Measurements from ENCODE around the gene LIMD2.

The LIMD2 gene

DNA sequence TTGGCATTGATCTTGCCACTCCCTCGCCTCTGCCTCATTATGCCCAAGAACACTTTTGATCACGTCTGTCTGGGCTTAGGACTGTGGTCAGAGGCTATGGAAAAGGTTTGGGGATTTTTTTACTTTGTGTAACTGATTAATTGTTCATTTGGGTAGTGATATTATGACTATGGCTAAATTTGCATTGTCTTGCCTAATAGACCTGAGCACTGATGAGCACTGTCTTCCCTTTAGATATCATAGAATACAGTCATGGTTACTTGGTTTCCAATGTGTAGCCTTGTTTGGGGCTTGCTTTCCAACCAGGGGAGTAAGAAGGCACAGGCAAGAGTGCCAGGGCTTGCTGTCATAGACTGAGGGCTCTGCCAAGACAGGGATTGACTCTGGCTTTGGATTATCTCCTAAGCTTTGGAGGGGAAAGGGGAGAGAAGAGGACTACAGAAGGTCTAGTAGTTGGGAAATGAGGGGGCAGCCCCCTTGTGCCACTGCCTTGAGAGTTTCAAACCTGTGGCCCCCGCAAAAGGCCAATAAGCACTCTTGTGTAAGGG, 13.7 kb downstream of the LIMD2 start:
- no peak for DNase-seq (ENCODE audit: low spot score)
- TF ChIP-seq CTCF (IDR thresholded peaks at IDR 0.05; ENCODE audit: extremely low read depth, missing control alignments), result no peak

- no peak for DNase-seq (ENCODE audit: low spot score)
- TF ChIP-seq CTCF (IDR thresholded peaks at IDR 0.05; ENCODE audit: extremely low read depth, missing control alignments), result no peak
These were observed 14.3 kb downstream of the LIMD2 start for GRCh38 chr17:63685578-63685977.

DNA sequence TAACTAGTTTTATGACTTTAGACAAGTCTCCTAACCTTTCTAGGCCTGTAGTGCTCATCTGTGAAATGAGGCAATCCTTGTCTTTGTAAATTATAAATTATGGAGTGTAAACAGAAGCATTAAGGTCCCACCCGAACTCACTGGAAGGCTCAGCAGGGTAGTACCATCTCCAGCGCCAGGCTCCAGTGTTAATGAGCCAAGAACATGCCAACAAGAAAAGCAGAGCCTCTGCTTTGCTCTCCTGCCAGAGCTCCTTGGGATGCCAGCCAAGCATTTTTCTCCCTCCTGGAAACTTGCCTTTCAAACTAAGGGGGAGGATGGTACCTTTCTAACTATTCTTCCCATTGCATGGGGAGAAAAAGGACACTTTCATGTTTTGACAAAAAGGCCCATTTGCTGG, 14.9 kb downstream of the LIMD2 start:
- no peak for DNase-seq (ENCODE audit: low spot score)
- no peak for TF ChIP-seq CTCF (IDR thresholded peaks at IDR 0.05; ENCODE audit: extremely low read depth, missing control alignments)

DNA sequence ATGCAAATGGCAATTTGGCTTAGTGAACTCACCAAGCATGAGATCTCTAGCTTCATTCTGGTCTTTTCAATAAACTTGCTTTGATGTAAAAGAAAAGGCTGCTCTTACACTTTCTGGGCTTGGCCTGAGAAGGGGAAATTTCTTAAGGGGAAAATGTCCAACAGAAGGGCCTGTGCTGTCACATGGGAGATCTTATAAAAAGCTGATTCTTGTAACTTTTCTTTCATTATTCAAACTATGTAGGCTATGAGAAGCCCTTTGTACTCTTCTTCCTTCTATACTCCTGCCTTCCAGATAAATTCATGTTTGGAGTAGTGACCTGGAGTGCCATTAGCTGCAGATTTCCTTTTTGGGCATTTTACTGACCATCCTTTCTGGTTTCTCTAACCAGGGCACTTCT, 16.9 kb downstream of the LIMD2 start:
- TF ChIP-seq CTCF (IDR thresholded peaks at IDR 0.05; ENCODE audit: extremely low read depth, missing control alignments), result no peak
- DNase-seq (ENCODE audit: low spot score), result no peak

DNA sequence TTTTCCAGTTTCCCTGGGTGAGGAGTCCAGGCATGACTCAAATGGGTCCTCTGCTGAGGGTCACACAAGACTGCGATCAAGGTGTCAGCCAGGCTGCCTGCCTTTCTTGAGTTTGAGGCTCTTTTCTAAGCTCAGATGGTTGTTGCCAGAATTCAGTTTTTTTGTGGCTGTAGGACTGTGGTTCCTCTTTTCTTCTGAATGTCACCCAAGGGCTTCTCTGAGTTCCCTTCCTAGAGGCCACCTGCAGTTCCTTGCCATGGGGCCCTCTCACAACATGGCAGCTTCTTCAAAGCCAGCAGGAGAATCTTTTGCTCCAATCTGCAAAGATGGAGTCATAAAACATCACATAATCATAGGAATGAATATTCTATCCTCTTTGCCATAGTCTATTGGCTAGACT, 17.5 kb downstream of the LIMD2 start:
- no peak for TF ChIP-seq CTCF (IDR thresholded peaks at IDR 0.05; ENCODE audit: extremely low read depth, missing control alignments)
- no peak for DNase-seq (ENCODE audit: low spot score)

DNA sequence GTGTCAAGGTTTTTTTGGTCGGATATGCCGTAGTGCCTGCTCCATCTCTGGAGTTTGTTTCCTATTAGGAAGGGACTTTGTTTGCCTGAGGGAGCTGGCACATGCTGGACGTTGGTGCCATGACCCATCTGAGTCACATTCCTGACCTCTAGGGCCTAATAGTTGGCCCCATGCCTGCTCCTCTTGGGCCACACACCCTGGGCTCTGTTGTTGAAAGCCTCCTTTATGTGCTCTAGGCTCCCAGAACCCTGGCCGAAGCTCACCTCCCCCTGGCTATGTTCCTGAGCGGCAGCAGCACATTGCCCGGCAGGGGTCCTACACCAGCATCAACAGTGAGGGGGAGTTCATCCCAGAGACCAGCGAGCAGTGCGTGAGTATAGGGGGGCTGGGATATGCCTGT, 18.4 kb downstream of the LIMD2 start:
- no peak for TF ChIP-seq CTCF (IDR thresholded peaks at IDR 0.05; ENCODE audit: extremely low read depth, missing control alignments)
- no peak for DNase-seq (ENCODE audit: low spot score)

DNA sequence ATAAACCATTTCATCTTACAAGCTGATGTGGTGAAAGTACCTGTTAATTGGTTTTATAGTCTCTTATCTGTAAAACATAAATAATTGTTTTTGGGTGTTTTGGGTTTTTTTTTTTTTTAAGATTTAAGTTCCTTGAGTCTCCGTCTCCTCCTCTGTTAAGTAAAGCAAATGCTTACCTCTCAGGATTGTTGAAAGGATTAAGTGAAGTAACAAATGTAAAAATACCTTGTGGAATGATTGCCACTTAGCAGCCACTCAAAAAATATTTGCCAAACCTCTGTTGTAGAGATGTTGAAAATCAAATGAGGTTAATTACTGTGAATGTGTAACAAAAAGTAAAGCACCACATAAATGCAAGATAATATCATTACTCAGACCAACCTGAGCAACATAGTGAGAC, 19.2 kb downstream of the LIMD2 start:
- no peak for TF ChIP-seq CTCF (IDR thresholded peaks at IDR 0.05; ENCODE audit: extremely low read depth, missing control alignments)
- no peak for DNase-seq (ENCODE audit: low spot score)

Data from GM20000 (cell line).